Stomach (tissue), 4 donors: ENCODE measurements around the gene GPS1.

ENCODE experiments used
- CTCF ChIP-seq, 7 experiments: fragments of 450-650 bp in 4 of 7; fragments of 200-600 bp in 3 of 7; sonication (generic) in 3 of 7; IDR thresholded peaks; one replicate each; pipeline ENCODE4 v1.5.1; 2016 to 2019; ENCODE audit warnings: antibody characterized with exemption in 7 of 7, control low read depth in 2 of 7, mild to moderate bottlenecking in 1 of 7
- EP300 ChIP-seq: sonication (generic); formaldehyde crosslinking; IDR thresholded peaks from one replicate; pipeline ENCODE4 v1.6.1; 2017; ENCODE audit warnings: antibody characterized with exemption
- POLR2A ChIP-seq, 4 donors: fragments of 450-650 bp; IDR thresholded peaks; one replicate each; pipeline ENCODE4 v1.6.1; 2016; ENCODE audit warnings: antibody characterized with exemption in 4 of 4, control low read depth in 2 of 4, mild to moderate bottlenecking in 1 of 4, moderate library complexity in 1 of 4
- POLR2AphosphoS5 ChIP-seq, 3 donors: sonication (generic); formaldehyde crosslinking; IDR thresholded peaks; one replicate each; pipeline ENCODE4 v1.6.1; 2016; ENCODE audit warnings: antibody characterized with exemption in 3 of 3

GRCh38 chr17:82090549-82091263, 39.0 kb downstream of the GPS1 start:
- no peak for TF ChIP-seq POLR2AphosphoS5 (IDR thresholded peaks at IDR 0.05)
- TF ChIP-seq CTCF (IDR thresholded peaks at IDR 0.05), result no peak
- no peak for TF ChIP-seq POLR2A (IDR thresholded peaks at IDR 0.05)
- no peak for TF ChIP-seq EP300
